ENCODE data around the gene DUSP16. TPM values are rescaled to one million over a fixed set of nuclear protein-coding genes. Genes with fewer than 3 reads are reported as not detected.

The DUSP16 gene
- total and polyA plus RNA-seq, 2 experiments from 2014 or later = 11.7 to 59.4 TPM

- TF ChIP-seq REST (IDR thresholded peaks at IDR 0.05; ENCODE audit: unreplicated experiment) (no peak), NANOG (IDR thresholded peaks at IDR 0.05; ENCODE audit: borderline replicate concordance) (no peak)
Observed at GRCh38 chr12:12440784-12441428, 121.8 kb downstream of the DUSP16 start (continued).

GRCh38 chr12:12439636-12440035, 123.0 kb downstream of the DUSP16 start:
- Histone ChIP-seq H3F3A (replicated peaks; ENCODE audit: low read depth) (no peaks in the 10 kb centered on the region), H4K20me1 (replicated peaks; ENCODE audit: insufficient read depth) (no peaks in the 10 kb centered on the region; the same call in 1 of the 2 replicates), H2AFZ (no peak overlapping the region), H3K27me3 (ENCODE audit: insufficient read depth) (no peaks in the 10 kb centered on the region), H3K4me3 (no peak overlapping the region), H3K36me3 (ENCODE audit: insufficient read depth) (no peaks in the 10 kb centered on the region), H3K9me2 (ENCODE audit: insufficient read depth) (no peaks in the 10 kb centered on the region), H3K27ac (ENCODE audit: low read depth) (no peak overlapping the region), H3K4me2 (no peak overlapping the region), H3K79me2 (replicated peaks; ENCODE audit: insufficient read depth) (no peaks in the 10 kb centered on the region), H3K4me1 (ENCODE audit: insufficient read depth) (no peaks in the 10 kb centered on the region; the same call in 1 of the 2 replicates)
- no peak for TF ChIP-seq POLR2AphosphoS5 (IDR thresholded peaks at IDR 0.05; ENCODE audit: low read depth)
- no peak for TF ChIP-seq CREB1 (CRISPR knock-in tag; IDR thresholded peaks at IDR 0.05; ENCODE audit: low read depth)
- no peak for TF ChIP-seq STAT1 (IDR thresholded peaks at IDR 0.05; ENCODE audit: unreplicated experiment)
- no peak for TF ChIP-seq ETS1 (IDR thresholded peaks at IDR 0.05)
- TF ChIP-seq NANOG (IDR thresholded peaks at IDR 0.05; ENCODE audit: borderline replicate concordance) = no peak
- no peak for TF ChIP-seq ZNF331 (CRISPR knock-in tag; IDR thresholded peaks at IDR 0.05; ENCODE audit: low read depth)
- no peak for TF ChIP-seq ZNF114 (CRISPR knock-in tag; IDR thresholded peaks at IDR 0.05)
- Mint-ChIP-seq H3K4me1 (peaks cover 6% of the 10 kb centered on the region), H3K27ac (no peak overlapping the region), H3K27me3 (ENCODE audit: insufficient read depth, low read depth, poor library complexity) (peaks cover 6% of the 10 kb centered on the region), H3K4me3 (no peak overlapping the region), H3K36me3 (ENCODE audit: low read depth) (peaks cover 11% of the 10 kb centered on the region), H3K9me3 (no peaks in the 10 kb centered on the region)
- DNase-seq (ENCODE audit: low spot score) = no peak
- no peak for ATAC-seq

- ATAC-seq (no peak), DNase-seq (ENCODE audit: low spot score) (no peak)
- Histone ChIP-seq H3K79me2 (replicated peaks; ENCODE audit: insufficient read depth) (no peaks in the 10 kb centered on the region), H3K4me2 (no peak overlapping the region), H3K27ac (ENCODE audit: low read depth) (no peak overlapping the region), H3K36me3 (ENCODE audit: insufficient read depth) (no peaks in the 10 kb centered on the region), H4K20me1 (replicated peaks; ENCODE audit: insufficient read depth) (no peaks in the 10 kb centered on the region), H3K9me2 (ENCODE audit: insufficient read depth) (no peaks in the 10 kb centered on the region), H3F3A (replicated peaks; ENCODE audit: low read depth) (no peaks in the 10 kb centered on the region), H3K4me3 (no peak overlapping the region), H3K4me1 (ENCODE audit: insufficient read depth) (no peaks in the 10 kb centered on the region; the same call in 1 of the 2 replicates), H3K27me3 (ENCODE audit: insufficient read depth) (no peaks in the 10 kb centered on the region), H2AFZ (no peak overlapping the region)
- H3K4me3 Mint-ChIP-seq = no peak overlapping the region
- peaks cover 11% of the 10 kb centered on the region for H3K36me3 Mint-ChIP-seq (ENCODE audit: low read depth)
- H3K9me3 Mint-ChIP-seq = no peaks in the 10 kb centered on the region
- H3K4me1 Mint-ChIP-seq = peaks cover 6% of the 10 kb centered on the region
- peaks cover 4% of the 10 kb centered on the region for H3K27me3 Mint-ChIP-seq (ENCODE audit: insufficient read depth, low read depth, poor library complexity)
- no peak overlapping the region for H3K27ac Mint-ChIP-seq
- TF ChIP-seq STAT1 (IDR thresholded peaks at IDR 0.05; ENCODE audit: unreplicated experiment) (no peak), NANOG (IDR thresholded peaks at IDR 0.05; ENCODE audit: borderline replicate concordance) (no peak), ZNF114 (CRISPR knock-in tag; IDR thresholded peaks at IDR 0.05) (no peak)
Observed at GRCh38 chr12:12436831-12437345, 125.8 kb downstream of the DUSP16 start.

Data from GM23338 (cell line).